HAP-1 (cell line): ENCODE results near the gene PTPRD.

ENCODE experiments used
- DNase-seq, 2 experiments: peaks; one replicate each; pipeline ENCODE4 v3.0.0-alpha.2; 2016 to 2020; ENCODE audit warnings: low spot score in 2 of 2
- H3K27me3 ChIP-seq: fragments of 250-450 bp; sonication (Bioruptor Pico); 2 replicates; pipeline ENCODE4 v1.5.1; 2020; ENCODE audit warnings: low read depth, mild to moderate bottlenecking, moderate library complexity
- H3K36me3 ChIP-seq: fragments of 250-450 bp; sonication (Bioruptor Pico); replicated peaks from 2 replicates; pipeline ENCODE4 v1.5.1; 2020; ENCODE audit warnings: mild to moderate bottlenecking
- H3K4me1 ChIP-seq: fragments of 250-450 bp; sonication (Bioruptor Pico); 2 replicates; pipeline ENCODE4 v1.5.1; 2020; ENCODE audit warnings: mild to moderate bottlenecking
- H3K4me3 ChIP-seq: fragments of 250-450 bp; sonication (Bioruptor Pico); 2 replicates; pipeline ENCODE4 v1.5.1; 2020; ENCODE audit warnings: mild to moderate bottlenecking, moderate library complexity
- H3K9me3 ChIP-seq: fragments of 250-450 bp; sonication (Bioruptor Pico); 2 replicates; pipeline ENCODE4 v1.5.1; 2020; ENCODE audit warnings: mild to moderate bottlenecking, moderate library complexity
- in situ Hi-C: fragments of 300-500 bp; cut with MboI; formaldehyde crosslinking; loops from 3 replicates; pipeline ENCODE4 v1.14.3; 2020; ENCODE audit warnings: low sequenced_read_pairs, inconsistent platforms, mixed read lengths

PTPRD gene

DNA sequence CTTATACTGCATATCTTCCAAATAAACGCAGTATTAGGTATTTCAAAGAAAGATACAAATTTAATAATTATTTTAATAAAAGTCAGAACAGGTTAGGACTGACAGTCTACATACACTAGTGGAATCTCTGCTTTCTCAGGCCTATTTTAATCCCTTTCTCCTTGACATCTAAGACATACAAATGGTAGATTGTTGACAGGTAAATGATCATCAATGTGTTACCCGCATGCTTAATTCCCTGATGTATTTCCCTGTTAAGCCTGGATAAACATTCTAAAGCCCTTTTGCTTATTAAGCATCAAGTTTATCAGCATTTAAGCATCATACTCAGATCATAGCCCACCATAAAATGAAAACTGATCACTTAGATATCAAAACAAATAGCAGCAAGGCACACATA is 576.7 kb downstream of the PTPRD start:
- DNase-seq, result no peak
- H3K9me3 ChIP-seq, result no peaks in the 10 kb centered on the region
- no peaks in the 10 kb centered on the region for H3K36me3 ChIP-seq
- H3K4me1 ChIP-seq, result no peaks in the 10 kb centered on the region
- no peak overlapping the region for H3K4me3 ChIP-seq
- in situ Hi-C loops, result no loop called here
- no peaks in the 10 kb centered on the region for H3K27me3 ChIP-seq

DNA sequence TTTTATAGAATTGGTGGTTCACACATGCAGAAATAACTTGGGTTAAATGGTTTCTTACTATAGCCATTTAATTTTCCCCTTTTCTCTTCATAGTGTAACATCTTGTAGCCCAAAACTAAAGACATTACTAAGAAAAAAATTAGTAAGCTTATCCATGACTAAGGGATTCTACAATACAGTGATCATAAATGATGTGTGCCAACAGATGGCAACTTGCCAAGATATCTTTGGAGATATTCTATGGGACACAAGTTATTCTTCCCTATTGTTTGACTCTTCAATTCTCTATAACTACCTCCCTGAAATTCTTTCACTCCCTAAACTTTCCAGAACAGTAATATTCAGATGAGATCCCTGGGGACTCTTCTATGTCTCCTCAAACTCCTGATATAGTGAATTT is 580.6 kb downstream of the PTPRD start:
- H3K4me3 ChIP-seq, result no peak overlapping the region
- no peaks in the 10 kb centered on the region for H3K36me3 ChIP-seq
- H3K9me3 ChIP-seq, result no peaks in the 10 kb centered on the region
- no peaks in the 10 kb centered on the region for H3K4me1 ChIP-seq
- in situ Hi-C loops, result no loop called here
- H3K27me3 ChIP-seq, result no peaks in the 10 kb centered on the region
- DNase-seq, result no peak

DNA sequence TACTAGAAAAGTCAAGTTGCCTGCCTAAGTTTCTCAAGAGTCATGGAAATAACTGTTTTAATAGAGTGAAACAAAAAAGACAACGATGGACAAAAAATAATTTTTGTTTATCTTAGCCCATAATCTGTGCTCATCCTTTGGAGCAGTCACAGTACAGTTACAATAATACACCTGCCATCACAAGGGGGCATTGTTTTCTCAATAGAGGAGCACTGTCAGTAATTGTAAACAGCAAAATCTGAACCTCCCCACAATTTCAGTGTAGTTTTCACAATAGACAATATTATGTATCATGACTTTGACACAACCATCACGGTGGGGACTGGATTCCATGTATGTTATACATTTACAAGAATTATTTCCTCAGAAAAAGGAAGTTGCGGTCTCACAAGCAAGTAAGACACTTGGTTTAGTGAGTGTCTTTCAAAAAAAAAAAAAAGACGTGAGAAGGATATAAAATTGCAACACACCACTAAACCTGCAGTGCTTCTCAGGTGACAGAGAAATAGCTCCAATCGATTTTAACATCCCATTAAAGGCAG is 586.3 kb downstream of the PTPRD start:
- DNase-seq, result no peak
- no peaks in the 10 kb centered on the region for H3K27me3 ChIP-seq
- no peaks in the 10 kb centered on the region for H3K36me3 ChIP-seq
- in situ Hi-C loops, result no loop called here
- H3K9me3 ChIP-seq, result no peaks in the 10 kb centered on the region
- H3K4me3 ChIP-seq, result no peak overlapping the region
- no peaks in the 10 kb centered on the region; the same call in 1 of the 2 replicates for H3K4me1 ChIP-seq

DNA sequence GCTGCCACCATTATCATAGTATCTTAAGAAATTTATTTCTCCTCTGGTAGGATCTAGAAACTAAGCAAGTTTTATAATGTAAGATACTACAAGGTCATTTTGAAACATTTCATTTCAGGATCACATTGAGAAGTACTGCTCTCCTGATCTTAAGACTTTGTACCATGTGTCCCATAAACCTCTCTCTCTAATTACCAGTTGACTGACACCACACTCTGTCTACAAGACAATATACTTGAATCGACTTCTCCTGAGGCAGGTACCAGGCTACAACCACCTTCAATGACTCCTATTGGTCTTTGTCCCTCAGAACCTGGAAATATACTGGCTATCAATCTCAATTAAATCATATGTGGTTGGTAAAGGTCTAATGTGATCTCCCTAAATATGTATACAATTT is 597.0 kb downstream of the PTPRD start:
- no peaks in the 10 kb centered on the region for H3K9me3 ChIP-seq
- no peaks in the 10 kb centered on the region for H3K4me1 ChIP-seq
- no peaks in the 10 kb centered on the region; the same call in 1 of the 2 replicates for H3K27me3 ChIP-seq
- no peak overlapping the region for H3K4me3 ChIP-seq
- H3K36me3 ChIP-seq, result no peaks in the 10 kb centered on the region
- no peak for DNase-seq
- in situ Hi-C loops, result no loop called here

DNA sequence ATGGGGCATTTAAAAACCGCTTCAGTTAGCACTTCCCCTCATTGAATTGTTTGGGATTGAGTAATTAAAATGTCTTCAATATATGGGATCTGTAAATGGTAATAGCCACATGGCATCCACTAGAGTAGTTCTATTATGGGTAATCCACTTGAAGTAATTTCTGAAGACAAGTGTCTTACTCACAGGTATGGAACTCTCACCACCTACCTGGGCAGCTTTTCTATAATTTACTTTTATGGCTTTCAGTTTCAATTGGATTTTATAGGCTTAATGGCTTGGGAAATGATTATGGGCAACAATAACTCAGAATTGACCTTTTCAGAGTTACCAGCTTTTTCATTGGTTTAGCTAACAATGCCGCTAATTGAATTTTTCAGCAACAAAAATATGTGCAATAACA is 597.9 kb downstream of the PTPRD start:
- Histone ChIP-seq H3K4me3 (no peak overlapping the region), H3K4me1 (no peaks in the 10 kb centered on the region), H3K36me3 (no peaks in the 10 kb centered on the region), H3K9me3 (no peaks in the 10 kb centered on the region), H3K27me3 (no peaks in the 10 kb centered on the region; the same call in 1 of the 2 replicates)
- in situ Hi-C loops, result no loop called here
- no peak for DNase-seq

DNA sequence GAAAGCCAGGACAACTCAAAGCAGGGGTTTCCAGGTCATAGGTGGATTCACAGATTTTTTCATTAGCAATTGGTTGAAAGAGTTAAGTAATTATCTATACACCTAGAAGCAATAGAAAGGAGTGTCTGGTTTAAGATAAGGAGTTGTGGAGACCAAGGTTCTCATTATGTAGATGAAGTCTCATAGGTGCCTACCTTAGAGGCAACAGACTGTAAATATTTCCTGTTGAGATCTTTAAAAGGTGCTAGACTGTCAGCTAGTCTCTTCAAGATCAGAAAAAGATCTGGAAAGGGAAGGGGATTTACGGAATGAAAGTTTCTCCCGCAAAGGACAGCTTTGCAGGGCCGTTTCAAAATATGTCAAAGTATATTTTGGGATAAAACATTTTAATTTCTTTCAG is 603.4 kb downstream of the PTPRD start:
- H3K4me3 ChIP-seq, result no peak overlapping the region
- no peaks in the 10 kb centered on the region for H3K36me3 ChIP-seq
- H3K27me3 ChIP-seq, result 0 out of 2 replicates have a peak, but pooled peaks cover 2% of the 10 kb centered on the region
- H3K4me1 ChIP-seq, result no peaks in the 10 kb centered on the region; the same call in 1 of the 2 replicates
- no peaks in the 10 kb centered on the region for H3K9me3 ChIP-seq
- in situ Hi-C loops, result no loop called here
- no peak for DNase-seq

DNA sequence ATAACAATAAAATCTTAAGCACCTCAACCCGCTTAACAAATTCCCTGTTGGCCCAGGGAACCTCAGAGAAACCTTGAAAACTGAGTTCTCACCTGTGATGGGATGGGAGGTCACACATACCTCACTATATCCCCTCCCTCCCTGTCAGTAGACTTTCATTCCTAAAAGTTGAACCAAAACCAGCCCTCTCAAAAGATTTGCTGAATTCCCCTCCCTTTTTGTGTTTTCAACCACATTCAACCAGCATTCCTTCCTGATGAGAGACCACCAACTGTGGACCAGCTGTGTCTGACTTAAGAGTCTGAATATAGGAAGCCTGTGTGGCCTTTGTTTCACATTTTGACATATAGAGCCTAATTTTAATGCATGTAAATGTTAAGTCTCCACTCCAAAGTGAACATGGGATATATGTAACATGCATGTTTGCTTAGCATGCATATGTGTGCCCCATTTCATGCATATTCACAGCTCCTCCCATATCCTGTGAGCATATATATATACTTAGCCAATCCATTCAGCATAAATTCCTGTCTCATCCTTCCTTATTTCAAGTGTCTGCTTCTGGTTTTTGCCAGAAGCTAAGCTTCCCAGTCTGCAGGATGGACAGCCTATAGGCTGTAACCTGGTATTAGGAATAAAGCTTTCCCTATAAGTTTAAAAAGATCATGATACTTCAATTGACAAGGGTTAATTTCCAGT is 604.6 kb downstream of the PTPRD start:
- Histone ChIP-seq H3K4me1 (no peaks in the 10 kb centered on the region; the same call in 1 of the 2 replicates), H3K36me3 (no peaks in the 10 kb centered on the region), H3K9me3 (no peaks in the 10 kb centered on the region), H3K4me3 (no peak overlapping the region), H3K27me3 (0 out of 2 replicates have a peak, but pooled peaks cover 2% of the 10 kb centered on the region)
- in situ Hi-C loops, result no loop called here
- DNase-seq, result no peak

DNA sequence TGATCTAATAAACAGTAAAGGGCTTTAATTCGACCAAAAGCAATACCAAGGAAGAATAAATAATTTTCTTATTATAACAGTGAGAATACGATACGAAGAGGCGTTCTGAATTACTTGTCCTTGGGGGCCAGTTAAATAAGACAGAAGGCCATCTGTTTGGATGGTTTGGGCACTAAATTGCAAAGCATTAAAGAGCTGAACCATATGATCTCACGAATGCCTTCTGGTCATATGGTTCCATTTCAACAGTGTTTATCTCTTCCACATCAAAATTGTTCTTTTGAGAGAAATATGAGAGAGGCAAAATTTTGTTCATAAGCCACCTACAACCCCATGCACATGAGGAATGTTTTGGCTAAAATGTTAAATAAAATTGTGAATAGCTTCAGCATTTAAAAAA is 605.4 kb downstream of the PTPRD start:
- in situ Hi-C loops, result no loop called here
- no peak for DNase-seq
- Histone ChIP-seq H3K27me3 (0 out of 2 replicates have a peak, but pooled peaks cover 2% of the 10 kb centered on the region), H3K9me3 (no peaks in the 10 kb centered on the region), H3K4me3 (no peak overlapping the region), H3K4me1 (no peaks in the 10 kb centered on the region; the same call in 1 of the 2 replicates), H3K36me3 (no peaks in the 10 kb centered on the region)

DNA sequence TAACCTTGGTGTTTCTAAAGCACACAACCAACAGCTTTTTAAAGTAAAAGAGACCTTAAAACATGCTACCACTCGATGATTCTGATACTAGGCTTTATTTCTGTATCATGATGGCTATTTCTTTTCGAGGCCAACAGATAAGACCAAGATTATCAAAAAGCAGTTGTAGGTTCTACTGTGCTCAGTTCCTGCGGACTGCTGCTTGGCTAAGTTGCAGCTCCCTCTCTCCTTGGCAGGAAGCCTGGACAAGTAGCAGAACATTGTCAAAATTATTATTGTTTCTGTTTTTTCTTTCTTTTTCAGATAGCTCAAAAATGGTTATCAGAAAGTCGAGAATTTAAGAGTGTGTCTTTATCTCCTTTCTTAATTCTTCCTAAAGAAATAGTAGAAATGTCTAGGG is 607.6 kb downstream of the PTPRD start:
- Histone ChIP-seq H3K4me1 (no peaks in the 10 kb centered on the region; the same call in 1 of the 2 replicates), H3K4me3 (no peak overlapping the region), H3K9me3 (no peaks in the 10 kb centered on the region), H3K27me3 (0 out of 2 replicates have a peak, but pooled peaks cover 2% of the 10 kb centered on the region), H3K36me3 (no peaks in the 10 kb centered on the region)
- DNase-seq, result no peak
- in situ Hi-C loops, result no loop called here

DNA sequence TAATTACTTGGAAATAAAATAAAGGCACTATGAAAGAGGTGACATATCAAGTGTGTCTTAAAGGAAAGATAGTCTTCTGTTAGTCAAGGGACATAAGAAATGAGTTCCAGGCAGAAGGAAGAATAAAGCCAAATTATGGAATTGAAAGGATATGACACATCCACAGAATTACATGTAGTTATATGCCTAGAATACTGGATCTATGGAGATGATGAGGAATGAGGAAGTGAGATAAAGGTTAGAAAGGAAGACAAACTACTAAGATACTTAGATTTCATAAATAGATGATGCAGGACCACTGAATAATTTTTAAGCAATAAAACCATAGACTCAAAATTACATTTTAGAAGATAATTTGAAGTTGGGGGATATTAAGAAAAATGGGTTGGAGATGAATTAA is 609.8 kb downstream of the PTPRD start:
- no peak for DNase-seq
- in situ Hi-C loops, result no loop called here
- 0 out of 2 replicates have a peak, but pooled peaks cover 2% of the 10 kb centered on the region for H3K27me3 ChIP-seq
- H3K9me3 ChIP-seq, result no peaks in the 10 kb centered on the region
- H3K4me1 ChIP-seq, result no peaks in the 10 kb centered on the region
- H3K4me3 ChIP-seq, result no peak overlapping the region
- no peaks in the 10 kb centered on the region for H3K36me3 ChIP-seq

DNA sequence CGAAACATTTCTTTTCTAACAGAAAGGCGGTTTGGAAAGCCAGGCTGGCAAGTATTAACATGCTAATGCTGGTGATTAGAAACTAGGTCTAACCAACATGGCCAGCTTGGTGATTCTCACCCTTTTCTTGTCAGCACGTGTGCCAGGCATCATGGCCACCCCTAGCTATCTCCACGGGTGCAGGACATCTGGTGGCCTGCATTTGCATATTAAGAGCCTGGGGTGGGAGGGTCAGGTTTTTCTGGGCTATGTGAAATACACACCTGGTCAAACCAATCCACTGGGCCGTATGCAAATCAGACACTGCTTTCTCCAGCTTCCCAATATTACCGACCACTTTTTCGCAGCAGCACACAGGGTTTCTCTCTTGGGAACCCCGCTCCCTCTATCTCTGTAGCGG is 612.1 kb downstream of the PTPRD start:
- in situ Hi-C loops, result no loop called here

DNA sequence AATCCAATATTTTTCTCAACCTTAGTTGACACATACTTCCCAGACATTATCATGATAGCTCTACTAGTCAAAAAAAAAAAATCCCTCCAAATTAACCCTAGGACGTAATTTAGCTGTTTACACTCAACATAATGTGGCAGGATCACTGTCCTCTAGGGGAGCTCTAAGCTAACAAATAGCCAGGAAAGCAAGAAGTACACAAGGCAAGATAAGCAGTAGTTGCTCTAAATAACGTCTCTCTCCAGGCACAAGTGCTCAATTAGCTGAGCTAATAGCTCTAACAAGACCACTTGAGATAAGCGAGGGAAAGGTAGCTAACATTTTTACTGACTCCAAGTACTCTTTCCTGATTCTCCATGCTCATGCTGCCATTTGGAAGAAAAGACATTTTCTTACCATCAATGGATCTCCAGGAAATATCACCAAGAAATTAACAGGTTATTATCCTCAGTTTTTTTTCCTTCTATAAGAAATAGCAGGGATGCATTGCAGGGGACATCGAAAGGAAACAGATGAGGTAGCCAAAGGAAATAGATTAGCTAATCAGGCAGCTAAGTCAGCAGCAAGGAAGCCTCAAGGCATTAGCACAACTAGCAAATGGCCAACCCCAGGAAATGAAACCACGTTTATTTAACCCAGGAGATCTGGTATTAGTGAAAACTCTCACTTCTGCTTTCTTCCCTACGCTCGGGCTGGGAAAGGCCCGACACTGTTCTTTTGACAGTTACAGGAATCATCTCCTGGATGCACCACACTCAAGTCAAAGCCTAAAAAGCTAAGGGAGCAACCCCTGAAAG is 614.1 kb downstream of the PTPRD start:
- peak; percentile 35 to 39 for DNase-seq
- Histone ChIP-seq H3K4me1 (peaks cover 12% of the 10 kb centered on the region; the same call in 1 of the 2 replicates), H3K27me3 (no peaks in the 10 kb centered on the region), H3K4me3 (no peak overlapping the region), H3K9me3 (no peaks in the 10 kb centered on the region), H3K36me3 (no peaks in the 10 kb centered on the region)
- in situ Hi-C loops, result no loop called here

More for the DNA sequence above, 612.1 kb downstream of the PTPRD start:
- Histone ChIP-seq H3K9me3 (no peaks in the 10 kb centered on the region), H3K4me3 (no peak overlapping the region), H3K27me3 (0 out of 2 replicates have a peak, but pooled peaks cover 2% of the 10 kb centered on the region), H3K36me3 (no peaks in the 10 kb centered on the region), H3K4me1 (no peaks in the 10 kb centered on the region)
- DNase-seq, result no peak

DNA sequence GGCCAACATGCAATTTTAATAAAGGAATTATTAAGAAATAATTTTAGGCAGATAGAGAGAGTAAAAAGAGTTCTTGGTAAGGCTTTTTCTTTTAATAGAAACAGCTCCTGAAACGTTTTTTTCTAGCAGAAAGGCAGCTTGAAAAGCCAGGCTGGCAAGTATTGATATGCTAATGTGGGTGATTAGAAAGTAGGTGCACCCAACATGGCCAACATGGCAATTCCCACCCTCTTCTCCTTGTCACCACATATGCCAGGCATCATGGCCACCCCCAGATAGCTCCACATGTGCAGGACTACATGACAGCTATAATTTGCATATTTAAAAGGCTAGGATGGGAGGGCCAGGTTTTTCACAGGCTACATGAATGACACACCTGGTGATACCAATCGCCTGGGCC is 615.2 kb downstream of the PTPRD start:
- peaks cover 12% of the 10 kb centered on the region; the same call in 1 of the 2 replicates for H3K4me1 ChIP-seq
- H3K9me3 ChIP-seq, result no peaks in the 10 kb centered on the region
- no peaks in the 10 kb centered on the region for H3K27me3 ChIP-seq
- no peaks in the 10 kb centered on the region for H3K36me3 ChIP-seq
- in situ Hi-C loops, result no loop called here
- no peak for DNase-seq
- no peak overlapping the region for H3K4me3 ChIP-seq

DNA sequence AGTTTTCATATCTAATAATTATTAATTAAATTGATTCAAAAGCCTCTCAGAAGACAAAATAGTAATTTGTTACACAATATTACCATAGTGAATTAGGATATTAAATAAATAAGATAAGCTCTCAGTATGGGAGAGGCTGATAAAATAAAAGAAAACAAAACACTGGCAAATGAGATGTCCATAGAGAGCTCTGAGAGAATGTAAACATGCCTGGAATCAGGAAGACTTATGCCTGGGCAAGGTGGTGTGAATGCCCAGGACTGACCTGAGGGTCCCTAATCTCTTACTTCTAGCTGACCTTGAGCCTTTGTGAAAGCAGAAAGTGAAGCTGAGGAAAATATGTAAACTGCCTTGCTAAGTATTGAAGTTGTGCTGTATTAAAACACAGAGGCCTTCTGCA is 616.5 kb downstream of the PTPRD start:
- Histone ChIP-seq H3K4me1 (peaks cover 12% of the 10 kb centered on the region; the same call in 1 of the 2 replicates), H3K4me3 (no peak overlapping the region), H3K27me3 (no peaks in the 10 kb centered on the region), H3K36me3 (no peaks in the 10 kb centered on the region), H3K9me3 (no peaks in the 10 kb centered on the region)
- no peak for DNase-seq
- in situ Hi-C loops, result no loop called here
